HG02981 (cell line): ENCODE results near the gene LSAMP.
"Not testable (repeated sequence)": the region's sequence is repeated elsewhere in the genome, so short reads cannot be mapped to it uniquely, and the experiment has no call there.

Source experiments
- ATAC-seq: cut with Tn5 transposase; IDR thresholded peaks from one replicate; pipeline ENCODE4 v1.9.1; 2021; ENCODE audit warnings: mild to moderate bottlenecking, moderate library complexity; ENCODE audit not compliant: unreplicated experiment

The LSAMP gene

DNA sequence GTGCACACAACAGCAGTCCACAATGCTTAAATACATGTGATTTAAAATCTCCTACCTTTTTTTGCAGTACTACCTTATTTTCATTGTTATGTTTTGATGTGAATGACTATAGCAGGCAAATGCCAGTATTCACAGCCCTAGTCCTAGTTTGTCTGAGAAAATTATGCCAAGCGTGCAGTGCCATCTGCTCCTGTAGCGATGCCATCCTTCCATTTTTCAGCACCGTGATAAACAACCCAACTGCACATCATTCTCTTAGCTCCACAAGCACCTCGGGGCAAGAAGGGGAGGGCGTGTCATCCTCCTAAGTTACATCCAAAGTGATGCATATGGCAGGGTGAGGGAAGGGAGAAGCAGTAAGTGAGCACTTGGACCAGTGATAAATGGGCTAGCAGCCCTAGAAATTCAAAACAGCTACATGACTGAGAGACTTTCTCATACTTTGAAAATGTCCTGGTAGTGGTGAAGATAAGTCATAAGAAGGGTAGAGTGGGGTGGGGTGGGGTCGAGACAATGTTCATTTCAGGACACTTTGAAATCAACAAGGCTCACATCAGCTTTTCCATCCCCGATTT lies 198.8 kb downstream of the LSAMP start:
- ATAC-seq: no peak

DNA sequence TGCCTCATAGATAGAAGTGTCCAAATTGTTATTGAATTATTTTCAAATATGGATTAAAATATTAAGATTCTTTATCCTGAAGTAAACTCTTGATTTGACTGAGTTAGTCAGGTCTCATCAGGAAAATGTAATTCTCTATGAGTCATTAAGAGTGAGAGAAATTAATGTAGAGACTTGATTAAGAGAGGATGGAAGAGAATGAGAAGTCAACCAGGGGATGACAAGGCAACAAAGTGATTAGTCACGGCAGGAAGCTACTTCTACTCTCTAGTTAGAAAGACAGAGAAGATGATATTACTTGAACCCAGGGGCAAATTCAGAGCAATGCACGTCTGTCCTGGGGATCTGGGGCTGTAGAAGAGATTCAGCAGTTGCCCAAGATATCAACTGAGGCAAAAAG lies 202.5 kb downstream of the LSAMP start:
- no peak for ATAC-seq

DNA sequence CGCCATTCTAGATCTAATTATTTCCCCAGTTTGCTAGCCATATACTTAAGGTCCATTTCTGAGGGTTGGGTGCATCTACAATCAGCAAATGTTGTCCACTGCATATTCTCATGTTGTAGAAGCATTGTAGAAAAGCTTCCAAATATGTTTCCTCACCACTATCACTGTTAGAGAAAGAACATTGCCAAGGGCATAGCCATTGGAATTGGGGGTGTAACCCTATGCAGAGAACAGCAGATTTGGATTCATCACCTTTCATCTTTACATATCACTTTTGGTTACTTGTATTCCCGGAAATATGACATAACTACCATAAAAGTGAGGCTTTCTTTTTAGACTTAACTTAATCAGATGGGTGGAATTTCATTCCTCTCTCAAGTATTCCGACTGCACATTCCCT lies 203.6 kb downstream of the LSAMP start:
- no peak for ATAC-seq

DNA sequence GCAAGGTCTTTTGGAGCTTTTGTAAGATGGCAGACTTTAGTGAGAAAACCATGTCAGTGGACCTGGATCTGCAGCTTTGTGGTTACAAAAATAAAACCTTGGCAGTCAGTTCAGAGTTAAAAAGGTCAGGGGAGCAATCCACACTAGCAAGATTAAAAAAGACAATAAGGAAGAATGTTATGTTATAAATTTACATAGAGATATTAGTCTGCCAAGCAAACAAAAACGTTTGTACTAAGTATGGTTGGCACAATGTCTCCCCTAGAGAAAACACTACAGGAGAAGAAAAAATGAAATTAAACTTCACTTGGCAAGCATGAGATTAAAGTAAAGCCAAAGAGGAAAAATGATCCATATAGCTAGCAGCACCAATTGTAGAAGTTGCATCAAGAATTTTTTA lies 205.0 kb downstream of the LSAMP start:
- no peak for ATAC-seq

DNA sequence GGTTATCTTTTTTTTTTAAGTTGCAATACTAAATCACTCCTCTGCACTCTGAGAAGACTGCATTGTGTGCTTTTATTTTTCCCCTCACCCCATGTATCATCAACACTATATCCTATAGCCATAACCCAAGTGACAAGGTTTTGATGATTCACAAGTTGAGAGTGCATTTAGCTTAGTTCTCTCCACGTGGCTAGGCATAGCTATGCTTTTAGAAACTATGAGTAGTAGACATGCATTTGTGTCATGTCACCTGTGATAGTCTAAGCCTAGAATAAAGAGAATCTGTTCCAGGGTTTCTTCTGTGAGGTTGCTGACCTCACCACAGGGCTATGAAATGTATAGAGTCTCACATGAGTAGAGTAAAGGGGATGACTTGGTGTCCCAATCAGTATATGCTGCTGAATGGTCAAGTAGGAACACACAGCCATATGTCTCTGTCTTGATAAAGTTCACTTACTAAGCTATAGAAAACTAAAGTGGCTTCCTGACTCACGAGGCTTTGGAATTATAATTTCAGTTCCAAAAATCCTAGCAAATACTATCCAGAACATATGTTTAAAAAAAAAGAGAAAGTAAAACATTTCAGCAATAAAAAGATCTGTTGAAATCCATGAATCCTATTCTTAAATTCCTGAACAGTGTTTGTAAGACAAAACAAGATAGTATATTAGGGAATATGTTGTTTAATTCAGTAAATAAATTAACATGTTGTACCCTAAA lies 206.3 kb downstream of the LSAMP start:
- ATAC-seq: no peak

DNA sequence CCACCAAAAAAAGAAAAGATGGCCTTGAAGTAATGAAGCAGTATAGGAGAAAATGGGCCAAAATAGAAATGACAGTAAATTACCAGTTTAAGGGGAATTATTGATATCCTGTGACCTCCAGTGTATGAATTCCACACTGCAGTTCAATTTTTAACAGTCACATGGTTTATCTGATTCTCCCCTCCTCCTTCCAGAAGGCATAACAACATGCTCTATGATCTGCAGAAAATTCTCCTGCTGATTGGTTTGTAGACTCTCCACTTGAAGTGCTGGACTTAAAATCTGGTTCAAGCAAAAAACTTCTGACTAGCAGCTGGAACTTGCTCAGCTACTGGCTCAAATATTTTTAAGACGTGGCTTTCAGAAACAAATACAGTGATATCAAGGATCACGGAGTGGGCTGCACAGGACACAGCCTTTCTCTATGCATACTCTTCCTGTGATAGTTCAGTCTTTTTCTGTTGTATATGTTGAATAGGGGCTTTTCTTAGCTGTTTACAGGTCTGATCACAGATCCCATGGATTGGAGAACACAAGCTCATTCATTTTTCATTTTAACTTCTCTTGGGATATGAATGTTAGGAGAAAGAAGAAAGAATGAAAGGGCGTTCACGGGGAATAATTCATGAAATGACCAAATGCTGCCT lies 211.5 kb downstream of the LSAMP start:
- no peak for ATAC-seq

DNA sequence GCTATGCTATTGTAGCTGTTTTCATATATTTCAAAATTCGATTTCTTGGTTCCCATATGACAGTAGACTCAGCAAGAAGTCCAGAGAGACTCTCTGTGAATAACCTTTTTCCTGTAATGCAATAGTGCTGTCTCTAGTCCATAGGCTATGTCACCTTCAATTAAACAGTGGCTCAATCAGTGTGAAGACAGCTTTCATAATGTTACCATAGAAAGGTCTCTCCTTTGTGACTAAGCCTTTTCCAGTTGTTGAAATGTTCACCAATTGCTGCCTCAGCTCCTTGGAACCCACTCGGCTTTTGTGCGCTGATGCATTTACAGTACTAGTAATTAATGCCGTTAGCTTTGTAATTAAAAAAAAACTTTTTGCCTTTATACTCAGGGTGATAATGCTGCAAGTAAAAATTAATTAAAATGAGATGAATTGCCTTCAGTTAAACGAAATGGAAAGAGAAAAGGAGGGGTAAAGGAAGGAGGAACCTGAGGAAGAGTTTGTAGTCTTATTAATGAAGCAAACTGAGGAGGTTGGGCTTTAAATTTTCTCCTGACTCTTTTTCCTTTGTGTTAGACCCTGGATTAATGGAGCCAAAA lies 214.8 kb downstream of the LSAMP start:
- no peak for ATAC-seq

DNA sequence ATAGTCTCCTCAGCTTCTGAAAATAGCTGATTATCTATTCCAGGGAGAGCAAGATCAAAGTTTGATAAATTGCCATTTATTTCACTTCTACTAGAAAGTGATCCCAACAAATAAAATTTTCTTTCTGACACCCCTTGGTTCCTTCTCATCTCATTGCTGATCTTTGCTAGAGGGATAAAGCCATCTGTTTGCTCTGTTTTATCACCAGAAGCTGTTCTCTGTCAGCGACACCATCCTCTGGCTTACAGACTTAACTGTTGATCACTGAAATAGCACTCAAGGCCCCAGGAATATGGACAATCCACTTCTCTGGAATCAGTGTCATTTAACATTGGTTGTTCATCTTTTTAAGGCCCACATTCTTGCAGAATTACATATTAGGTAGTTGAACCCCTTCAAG lies 219.0 kb downstream of the LSAMP start:
- no peak for ATAC-seq

DNA sequence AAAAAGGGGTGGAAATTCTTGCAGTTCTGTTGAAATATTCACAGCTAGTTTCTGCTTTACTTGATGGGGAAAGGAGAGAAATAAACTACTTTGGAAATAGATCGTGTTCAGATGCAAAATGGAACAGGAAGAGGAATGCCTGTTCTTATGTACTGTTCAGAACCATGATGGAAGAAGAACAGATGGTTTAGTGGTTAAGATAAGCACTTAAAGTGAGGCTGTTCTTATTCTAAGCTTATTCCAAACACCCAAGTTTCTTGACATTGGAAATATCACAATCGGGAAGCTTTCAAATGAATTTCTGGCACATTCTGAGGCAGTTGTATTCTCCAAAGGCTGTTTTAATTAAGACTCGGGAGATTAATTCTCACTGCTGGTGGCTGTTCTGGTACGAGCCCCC lies 228.5 kb downstream of the LSAMP start:
- no peak for ATAC-seq

DNA sequence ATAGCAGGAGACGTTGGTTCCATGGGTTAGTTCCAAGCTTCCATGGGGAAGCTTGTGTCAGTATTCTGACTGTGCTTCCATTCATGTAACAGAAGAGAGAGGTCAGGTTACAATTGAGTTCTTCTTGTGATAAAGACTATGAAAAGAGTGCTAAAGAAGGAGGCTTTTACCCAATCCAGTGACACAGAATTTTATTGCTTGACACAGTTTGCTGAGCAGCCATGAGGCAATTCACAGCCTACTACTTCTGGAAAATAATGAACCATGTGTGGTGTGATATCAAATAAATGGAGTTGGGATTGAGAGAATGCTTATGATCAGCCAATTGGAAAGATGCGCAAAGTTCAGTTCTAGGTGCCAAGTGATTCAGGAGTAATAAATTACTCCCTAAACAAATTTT lies 233.4 kb downstream of the LSAMP start:
- ATAC-seq: no peak

DNA sequence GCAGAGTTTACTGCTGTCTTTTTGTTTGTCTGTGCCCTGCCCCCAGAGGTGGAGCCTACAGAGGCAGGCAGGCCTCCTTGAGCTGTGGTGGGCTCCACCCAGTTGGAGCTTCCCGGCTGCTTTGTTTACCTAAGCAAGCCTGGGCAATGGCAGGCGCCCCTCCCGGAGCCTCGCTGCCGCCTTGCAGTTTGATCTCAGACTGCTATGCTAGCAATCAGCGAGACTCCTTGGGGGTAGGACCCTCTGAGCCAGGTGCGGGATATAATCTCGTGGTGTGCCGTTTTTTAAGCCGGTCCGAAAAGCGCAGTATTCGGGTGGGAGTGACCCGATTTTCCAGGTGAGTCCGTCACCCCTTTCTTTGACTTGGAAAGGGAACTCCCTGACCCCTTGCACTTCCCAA lies 236.5 kb downstream of the LSAMP start:
- not testable (repeated sequence) for ATAC-seq

DNA sequence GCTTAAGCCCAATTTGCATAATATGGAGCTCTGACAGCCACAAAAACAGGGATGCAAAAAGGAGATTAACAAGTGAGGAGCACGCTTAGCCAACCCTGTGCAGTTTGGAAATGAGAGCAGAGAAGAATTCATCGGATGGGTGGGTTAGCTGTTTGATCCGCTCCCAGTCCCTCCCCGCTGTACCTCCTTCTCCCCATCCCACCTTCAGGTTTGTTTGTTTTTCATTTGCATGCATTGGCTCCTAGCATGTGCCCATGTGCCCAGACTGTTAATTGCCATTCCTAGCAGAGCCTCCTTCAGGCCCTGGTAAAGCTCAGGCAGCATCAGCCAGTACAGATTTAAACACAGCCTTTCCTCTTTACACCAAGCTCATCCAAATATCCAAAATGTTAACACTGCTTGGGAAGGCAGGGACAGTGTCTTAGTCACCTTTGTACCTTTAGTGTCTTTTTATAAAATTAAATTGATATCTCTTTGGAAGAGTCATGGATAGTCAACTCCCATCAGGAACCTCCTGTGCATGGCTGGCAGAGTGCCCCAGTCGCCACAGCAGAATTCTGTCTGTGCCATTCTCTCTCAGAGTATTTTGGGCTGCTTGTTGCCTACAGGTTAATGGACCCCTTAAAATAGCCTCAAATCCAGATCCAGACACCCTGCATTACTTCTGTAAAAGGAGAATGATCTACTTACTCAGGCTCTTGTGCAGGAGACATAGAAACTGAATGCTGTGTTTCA lies 244.2 kb downstream of the LSAMP start:
- no peak for ATAC-seq

DNA sequence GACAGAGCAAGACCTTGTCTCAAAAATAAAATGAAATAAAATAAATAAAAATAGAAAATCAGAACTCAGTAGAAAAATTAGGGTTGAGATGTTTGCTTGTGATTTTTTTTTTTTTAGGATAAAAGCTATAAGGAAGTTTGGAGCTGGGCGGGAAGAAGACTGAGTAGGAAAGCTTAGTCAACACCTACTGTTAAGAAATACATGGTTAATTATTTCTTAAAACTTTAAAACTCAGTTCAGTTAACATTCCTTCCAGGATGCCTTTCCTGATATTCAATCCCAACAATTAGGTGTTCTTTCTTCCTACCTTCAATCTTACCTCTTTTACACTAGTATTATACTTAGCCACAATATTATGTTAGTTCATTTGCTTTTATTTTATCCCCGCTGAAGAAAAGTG lies 246.2 kb downstream of the LSAMP start:
- no peak for ATAC-seq

DNA sequence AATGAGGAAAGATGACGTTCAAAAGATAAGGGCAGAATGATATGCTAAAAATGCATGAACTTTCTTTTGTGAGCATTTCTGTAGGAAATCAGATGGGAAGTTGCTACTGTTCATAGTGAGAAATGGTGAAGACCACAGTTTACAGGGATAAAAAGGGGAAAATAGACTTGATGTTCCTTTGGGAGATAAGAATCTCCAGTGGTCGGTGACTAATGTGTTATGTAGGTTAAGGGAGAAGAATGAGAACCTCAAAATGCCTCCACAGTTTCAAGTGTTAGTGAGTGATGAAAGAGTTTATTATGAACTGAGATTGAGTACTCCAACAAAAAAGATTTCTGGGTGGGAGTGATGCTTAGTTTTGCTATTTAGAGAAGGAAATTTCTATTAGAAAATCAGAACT lies 247.2 kb downstream of the LSAMP start:
- ATAC-seq: no peak

DNA sequence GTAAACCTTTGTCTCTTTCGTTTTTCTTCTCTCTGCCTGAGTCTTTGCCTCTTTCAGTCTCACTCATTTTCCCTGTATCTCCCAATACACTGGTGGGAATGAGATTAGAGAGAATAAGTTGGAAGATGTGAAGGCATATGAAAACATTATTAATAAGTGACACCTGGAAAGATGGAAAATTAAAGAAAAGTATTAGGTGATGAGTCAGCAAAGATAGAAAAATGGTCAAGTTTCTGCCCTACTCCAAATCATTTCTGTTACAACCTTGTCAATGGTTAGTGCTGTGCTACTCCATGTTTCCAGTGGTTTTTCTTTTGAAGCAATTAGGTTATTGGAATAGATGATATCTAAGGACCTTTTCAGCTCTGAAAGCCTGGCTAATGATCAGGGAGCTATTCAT lies 252.8 kb downstream of the LSAMP start:
- ATAC-seq: no peak

DNA sequence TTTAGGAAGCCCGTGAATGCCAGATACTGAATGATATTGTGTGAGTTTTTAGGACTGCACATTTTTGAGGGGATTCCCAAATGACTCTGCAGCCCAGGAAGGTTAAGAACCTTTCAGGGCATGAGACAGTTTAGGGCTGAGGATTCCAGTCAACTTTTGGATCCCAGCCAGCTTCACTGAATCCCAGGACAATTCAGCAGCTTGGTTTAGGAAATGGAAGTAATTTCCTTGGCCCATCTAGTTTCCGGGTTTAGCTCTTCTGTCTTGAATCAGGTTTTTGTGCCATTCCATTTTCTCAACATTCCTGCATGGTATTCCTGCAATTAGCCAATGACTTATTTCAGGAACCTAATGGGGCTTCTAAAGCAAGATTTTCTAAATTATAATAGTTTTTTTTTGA lies 253.9 kb downstream of the LSAMP start:
- no peak for ATAC-seq

DNA sequence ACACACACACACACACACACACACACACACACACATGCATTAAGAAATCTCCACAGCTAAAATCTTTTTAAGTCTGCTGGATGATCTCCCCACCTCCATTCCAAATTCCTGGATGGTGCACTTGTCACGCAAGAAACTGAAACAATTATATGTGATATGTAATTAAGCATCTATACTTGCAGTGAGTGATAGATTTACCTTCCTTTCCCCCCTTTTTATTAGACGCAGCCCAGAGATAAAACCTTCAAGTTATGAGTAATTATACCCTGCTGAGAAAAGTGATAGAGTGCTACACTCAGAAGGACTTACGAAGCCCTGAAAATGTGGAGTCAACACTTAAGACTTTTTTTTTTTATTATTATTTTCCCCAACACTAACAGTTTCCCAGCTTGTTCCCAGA lies 255.2 kb downstream of the LSAMP start:
- no peak for ATAC-seq

DNA sequence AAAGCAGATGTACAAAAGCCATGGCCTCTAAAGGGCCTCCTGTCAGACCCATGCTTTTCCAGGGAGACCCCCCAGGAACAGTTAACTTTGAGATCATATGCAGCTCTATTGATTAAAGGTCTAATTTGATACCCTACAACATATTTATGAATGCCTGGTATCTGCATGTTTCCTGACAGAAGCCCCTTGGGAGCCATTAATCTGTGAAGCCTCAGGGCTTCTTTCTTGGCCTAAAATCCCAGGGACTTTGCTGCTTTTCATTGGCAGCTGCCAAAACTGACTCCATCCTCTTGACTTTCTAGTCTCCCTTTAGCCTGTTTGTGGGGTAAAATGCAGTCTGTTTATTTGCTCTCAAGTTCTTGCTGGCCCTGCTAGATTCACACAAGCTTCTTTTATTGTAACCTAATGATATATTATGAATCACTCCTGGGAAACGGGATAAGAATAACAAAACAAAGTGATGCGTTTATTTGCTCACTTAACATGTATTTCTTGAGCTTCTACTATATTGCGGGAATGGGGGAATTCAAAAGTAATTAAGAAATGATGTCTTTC lies 257.0 kb downstream of the LSAMP start:
- ATAC-seq: no peak

DNA sequence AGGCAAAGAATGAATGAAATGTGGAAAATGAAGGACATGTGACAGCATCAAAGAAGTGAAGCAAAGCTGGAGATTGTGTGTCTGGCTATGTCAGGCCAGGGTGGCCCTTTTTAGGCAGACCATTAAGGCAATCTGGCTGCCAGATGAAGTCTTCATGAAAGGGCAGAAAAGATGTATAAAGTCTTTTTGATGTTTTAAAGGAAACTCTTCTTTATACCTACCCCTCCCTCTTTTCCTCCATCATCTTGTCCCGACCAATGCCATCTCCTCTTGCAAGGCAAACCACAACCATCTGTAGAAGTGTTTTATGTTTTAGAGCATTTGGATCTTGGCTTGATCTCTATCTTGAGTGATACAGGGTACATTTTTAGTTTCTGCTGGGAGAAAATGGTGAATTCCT lies 259.2 kb downstream of the LSAMP start:
- ATAC-seq: no peak

DNA sequence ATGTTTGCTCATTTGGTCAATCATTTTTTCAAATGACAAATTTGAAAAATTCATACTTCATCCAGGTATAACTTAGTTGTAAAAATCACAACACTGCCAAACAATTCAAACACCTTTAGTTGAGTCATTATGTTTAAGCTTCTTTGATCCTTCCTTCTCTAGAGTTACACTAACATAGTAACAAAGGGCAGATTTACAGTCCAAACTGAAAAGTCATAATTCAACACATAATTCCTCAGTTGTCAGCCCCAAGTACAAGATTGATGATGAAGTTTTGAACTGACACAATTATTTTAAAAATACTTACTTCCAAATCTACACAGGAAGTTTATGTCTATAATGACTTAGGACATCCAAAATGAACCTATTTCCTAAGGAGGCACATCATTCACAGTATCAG lies 264.1 kb downstream of the LSAMP start:
- no peak for ATAC-seq

DNA sequence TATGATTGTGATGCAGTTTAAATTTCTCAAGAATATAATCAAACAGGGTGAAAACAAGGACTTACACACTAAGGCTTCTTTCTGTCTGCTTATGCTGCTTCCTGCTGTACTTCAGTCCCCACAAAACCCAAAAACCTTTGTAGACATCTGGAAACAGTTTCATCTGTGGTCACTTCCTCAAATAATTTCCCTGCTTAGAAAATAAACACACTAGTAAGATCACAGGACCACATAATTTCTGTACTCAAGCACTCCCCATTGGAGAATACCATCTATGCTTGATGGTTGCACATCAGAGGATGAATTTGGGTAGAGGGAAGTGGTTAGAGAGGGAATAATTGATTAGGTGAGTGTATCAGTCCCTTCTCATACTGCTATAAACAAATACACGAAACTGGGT lies 266.2 kb downstream of the LSAMP start:
- no peak for ATAC-seq
